KMS-11 (cell line): ENCODE measurements around the gene DPM2.

Experiments
- H2AFZ ChIP-seq: fragments of 200-600 bp; sonication (generic); 2 replicates; pipeline ENCODE4 v1.6.1; 2016; ENCODE audit warnings: antibody characterized with exemption, mixed run types, low read depth
- H3K27ac ChIP-seq: fragments of 200-600 bp; sonication (generic); 2 replicates; pipeline ENCODE4 v1.6.1; 2016; ENCODE audit warnings: mild to moderate bottlenecking, mixed run types
- H3K27me3 ChIP-seq: fragments of 200-600 bp; sonication (generic); 2 replicates; pipeline ENCODE4 v1.6.1; 2017; ENCODE audit warnings: mild to moderate bottlenecking, low read depth, mixed run types, moderate library complexity; ENCODE audit not compliant: insufficient read depth
- H3K36me3 ChIP-seq: fragments of 200-600 bp; sonication (generic); 2 replicates; pipeline ENCODE4 v1.6.1; 2017; ENCODE audit warnings: mild to moderate bottlenecking, mixed run types; ENCODE audit not compliant: insufficient read depth
- H3K4me1 ChIP-seq: fragments of 200-600 bp; sonication (generic); 2 replicates; pipeline ENCODE4 v1.6.1; 2016; ENCODE audit warnings: mild to moderate bottlenecking, low read depth, mixed run types; ENCODE audit not compliant: poor library complexity, severe bottlenecking
- H3K4me2 ChIP-seq: fragments of 200-600 bp; sonication (generic); 2 replicates; pipeline ENCODE4 v1.7.0; 2016; ENCODE audit warnings: mild to moderate bottlenecking, mixed run types
- H3K4me3 ChIP-seq: fragments of 200-600 bp; sonication (generic); IDR thresholded peaks from 2 replicates; pipeline ENCODE4 v1.6.1; 2017; ENCODE audit warnings: low read depth, low read length, mixed read lengths; ENCODE audit not compliant: insufficient read depth
- H3K79me2 ChIP-seq: fragments of 200-600 bp; sonication (generic); 2 replicates; pipeline ENCODE4 v1.6.1; 2016; ENCODE audit warnings: low read depth, mixed run types; ENCODE audit not compliant: insufficient read depth
- H3K9ac ChIP-seq: fragments of 200-600 bp; sonication (generic); 2 replicates; pipeline ENCODE4 v1.6.1; 2016; ENCODE audit warnings: mild to moderate bottlenecking, mixed run types
- H4K20me1 ChIP-seq: fragments of 200-600 bp; sonication (generic); 2 replicates; pipeline ENCODE4 v1.6.1; 2016; ENCODE audit warnings: mild to moderate bottlenecking, mixed run types; ENCODE audit not compliant: insufficient read depth
- TF ChIP-seq, protein P1 (sequence below): fragments of 200-600 bp; sonication (generic); conservative IDR thresholded peaks from 2 replicates; pipeline ENCODE4 v1.6.1; 2017; ENCODE audit warnings: low read depth, mild to moderate bottlenecking, antibody characterized with exemption, low read length, moderate library complexity, mixed read lengths

The DPM2 gene

DNA sequence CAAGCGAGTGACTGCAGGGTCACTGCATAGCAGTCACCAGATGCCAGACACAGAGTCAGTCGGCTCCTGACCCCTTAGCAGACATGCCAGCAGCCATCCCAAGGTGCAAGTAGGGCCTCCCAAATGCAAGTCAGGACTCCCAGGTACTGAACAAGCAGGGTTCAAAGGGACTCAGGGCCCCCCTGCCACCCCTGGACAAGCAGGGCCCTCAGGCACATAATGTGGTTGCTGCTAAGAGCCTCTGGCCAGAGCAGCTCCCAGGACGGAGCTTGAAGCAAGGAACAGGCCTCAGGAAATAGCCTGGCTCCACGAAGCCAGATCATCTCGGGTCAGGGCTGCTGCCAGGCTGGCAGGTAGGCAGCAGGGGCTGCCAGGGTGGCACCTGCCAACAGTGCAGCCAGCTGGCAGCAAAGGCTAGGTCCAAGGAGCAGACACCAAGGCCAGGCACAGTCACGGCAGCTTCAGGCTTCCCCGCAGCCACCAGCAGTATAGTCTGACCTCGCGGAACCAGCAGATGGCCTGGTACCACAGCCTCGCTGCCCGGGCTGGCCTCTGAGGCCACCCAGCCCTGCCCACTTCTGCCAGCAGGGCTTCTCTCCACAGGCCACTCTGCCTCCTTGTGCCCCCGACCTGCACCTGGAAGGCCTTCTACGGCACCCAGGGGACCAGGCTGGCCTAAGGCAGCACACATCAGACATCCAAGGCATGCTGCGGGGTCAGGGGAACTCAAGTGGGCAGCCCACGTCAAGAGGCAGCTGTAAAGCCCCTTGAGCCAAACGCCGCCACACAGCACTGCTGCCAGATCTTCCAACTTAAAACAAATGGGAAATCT, 35.7 kb upstream of the DPM2 start:
- Histone ChIP-seq H3K9ac (no peak overlapping the region; the same call in 1 of the 2 replicates), H3K4me3 (no peak overlapping the region), H3K27me3 (no peaks in the 10 kb centered on the region), H3K27ac (peak overlapping the region; percentile 82; the same call in 1 of the 2 replicates), H3K36me3 (no peaks in the 10 kb centered on the region), H3K4me1 (peaks cover 94% of the 10 kb centered on the region), H4K20me1 (no peaks in the 10 kb centered on the region), H3K79me2 (peaks cover 79% of the 10 kb centered on the region), H3K4me2 (peak overlapping the region; percentile 88; the same call in 1 of the 2 replicates), H2AFZ (no peak overlapping the region)
- TF ChIP-seq, protein P1, sequence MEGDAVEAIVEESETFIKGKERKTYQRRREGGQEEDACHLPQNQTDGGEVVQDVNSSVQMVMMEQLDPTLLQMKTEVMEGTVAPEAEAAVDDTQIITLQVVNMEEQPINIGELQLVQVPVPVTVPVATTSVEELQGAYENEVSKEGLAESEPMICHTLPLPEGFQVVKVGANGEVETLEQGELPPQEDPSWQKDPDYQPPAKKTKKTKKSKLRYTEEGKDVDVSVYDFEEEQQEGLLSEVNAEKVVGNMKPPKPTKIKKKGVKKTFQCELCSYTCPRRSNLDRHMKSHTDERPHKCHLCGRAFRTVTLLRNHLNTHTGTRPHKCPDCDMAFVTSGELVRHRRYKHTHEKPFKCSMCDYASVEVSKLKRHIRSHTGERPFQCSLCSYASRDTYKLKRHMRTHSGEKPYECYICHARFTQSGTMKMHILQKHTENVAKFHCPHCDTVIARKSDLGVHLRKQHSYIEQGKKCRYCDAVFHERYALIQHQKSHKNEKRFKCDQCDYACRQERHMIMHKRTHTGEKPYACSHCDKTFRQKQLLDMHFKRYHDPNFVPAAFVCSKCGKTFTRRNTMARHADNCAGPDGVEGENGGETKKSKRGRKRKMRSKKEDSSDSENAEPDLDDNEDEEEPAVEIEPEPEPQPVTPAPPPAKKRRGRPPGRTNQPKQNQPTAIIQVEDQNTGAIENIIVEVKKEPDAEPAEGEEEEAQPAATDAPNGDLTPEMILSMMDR = no peak

DNA sequence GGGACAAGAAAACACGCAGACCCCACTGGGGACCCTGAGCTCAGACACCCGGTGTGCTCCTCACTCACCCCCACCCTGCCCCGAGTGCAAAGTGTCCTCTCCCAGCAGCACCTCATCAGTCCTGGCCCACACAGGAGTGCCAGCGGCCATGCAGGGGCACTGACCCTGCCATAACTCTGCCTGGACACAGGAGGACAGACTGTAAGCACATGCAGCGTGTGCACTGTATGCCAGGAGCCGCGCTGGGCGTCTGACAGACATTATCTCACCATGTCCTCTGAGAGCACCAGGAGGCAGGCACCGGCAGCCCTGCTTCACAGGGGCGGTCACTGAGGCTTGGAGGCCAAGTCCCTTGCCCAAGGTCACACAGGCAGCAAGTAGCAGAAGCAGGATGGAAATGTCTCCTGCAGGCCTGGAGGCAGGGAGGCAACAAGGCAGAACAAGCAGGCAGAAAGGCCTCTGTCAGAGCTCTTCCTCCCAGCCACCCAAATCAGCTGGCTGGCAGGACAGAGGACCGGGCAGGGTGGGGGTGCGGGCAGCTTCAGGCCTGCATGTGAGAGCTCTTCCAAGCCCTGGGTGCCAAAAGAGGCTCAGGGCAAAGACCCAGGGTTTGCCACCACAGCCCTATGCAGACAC, 34.7 kb upstream of the DPM2 start:
- Histone ChIP-seq H3K4me1 (peaks cover 94% of the 10 kb centered on the region), H3K27me3 (no peaks in the 10 kb centered on the region), H3K79me2 (peaks cover 72% of the 10 kb centered on the region), H3K4me2 (peak overlapping the region; percentile 88), H3K36me3 (no peaks in the 10 kb centered on the region), H2AFZ (no peak overlapping the region), H3K4me3 (no peak overlapping the region), H3K27ac (peak overlapping the region; percentile 82), H3K9ac (peak overlapping the region; percentile 41; the same call in 1 of the 2 replicates), H4K20me1 (no peaks in the 10 kb centered on the region)
- TF ChIP-seq, protein P1 = no peak

DNA sequence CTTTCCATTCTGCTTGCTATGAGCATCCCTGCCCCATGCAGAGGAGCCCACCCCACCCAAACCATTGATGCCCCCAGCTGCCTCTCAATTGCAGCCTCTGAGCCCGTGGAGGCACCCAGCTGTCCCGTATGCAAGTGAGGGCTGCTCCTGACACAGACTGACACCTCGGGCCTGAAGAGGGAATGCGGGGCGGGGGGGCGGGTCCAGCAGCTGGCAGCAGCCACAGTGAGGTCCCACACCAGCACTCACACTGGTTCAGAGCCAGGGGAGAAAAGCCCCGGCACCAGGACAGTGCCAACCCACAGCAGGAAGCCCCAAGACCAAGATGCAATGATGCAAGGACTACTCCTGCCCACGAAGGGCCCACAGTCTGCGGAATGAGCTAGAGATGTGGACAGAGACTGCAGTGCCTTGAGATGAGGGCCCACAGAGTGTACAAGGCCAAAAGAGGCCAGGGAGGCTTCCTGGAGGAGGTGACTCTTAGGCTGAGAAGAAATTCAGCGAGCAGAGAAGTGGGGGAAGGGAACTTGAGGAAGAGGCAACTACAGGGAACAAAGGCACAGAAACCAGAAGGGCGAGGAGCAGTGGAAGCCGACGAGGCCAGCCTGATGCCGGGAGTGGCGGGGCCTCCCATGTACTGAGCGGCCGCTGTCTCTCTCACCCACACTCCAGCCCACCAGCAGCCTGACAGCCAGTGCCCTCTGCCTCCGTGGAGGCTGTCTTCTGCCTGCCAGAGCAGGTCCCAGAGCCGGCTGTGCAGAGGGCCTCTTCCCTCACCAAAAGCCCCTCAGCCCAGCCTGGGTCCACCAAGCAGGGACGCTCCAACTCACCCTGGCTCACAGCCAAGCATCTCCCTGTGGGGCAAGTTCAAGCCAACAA, 33.9 kb upstream of the DPM2 start:
- Histone ChIP-seq H3K27ac (peak overlapping the region; percentile 82), H3K27me3 (no peaks in the 10 kb centered on the region), H3K4me2 (peak overlapping the region; percentile 88), H4K20me1 (no peaks in the 10 kb centered on the region), H3K4me1 (peaks cover 93% of the 10 kb centered on the region), H3K4me3 (no peak overlapping the region), H3K36me3 (no peaks in the 10 kb centered on the region), H2AFZ (no peak overlapping the region), H3K79me2 (peaks cover 73% of the 10 kb centered on the region), H3K9ac (peak overlapping the region; percentile 44; the same call in 1 of the 2 replicates)
- TF ChIP-seq, protein P1 = no peak
